Upper lobe of left lung (tissue), 6 donors: ENCODE data around the gene CHP2. TPM values are rescaled to one million over a fixed set of nuclear protein-coding genes. Genes with fewer than 3 reads are reported as not detected.
A peak's percentile ranks its signal among the peaks of the same experiment; 100 is the strongest.

Experiments
- ATAC-seq, 2 donors: fragments of 200-7000 bp; cut with Tn5 transposase; one replicate each; pipeline ENCODE4 v1.9.1; 2022; ENCODE audit warnings: mild to moderate bottlenecking in 2 of 2, moderate library complexity in 2 of 2; ENCODE audit not compliant: low FRiP score in 2 of 2
- DNase-seq, 2 donors: peaks; one replicate each; pipeline ENCODE4 v3.0.0-alpha.2; 2019 to 2020
- H3K27ac ChIP-seq, 4 donors: fragments of 200-600 bp; sonication (generic); one replicate each; pipeline ENCODE4 v1.5.1; 2016 to 2019
- H3K27me3 ChIP-seq, 4 donors: fragments of 200-600 bp; sonication (generic); one replicate each; pipeline ENCODE4 v1.5.1; 2017 to 2019
- H3K36me3 ChIP-seq, 4 donors: fragments of 200-600 bp; sonication (generic); one replicate each; pipeline ENCODE4 v1.5.1; 2016 to 2019
- H3K4me1 ChIP-seq, 4 donors: fragments of 200-600 bp; sonication (generic); one replicate each; pipeline ENCODE4 v1.5.1; 2018 to 2019
- H3K4me3 ChIP-seq, 4 donors: fragments of 200-600 bp; sonication (generic); one replicate each; pipeline ENCODE4 v1.5.1; 2017 to 2019; ENCODE audit warnings: mild to moderate bottlenecking in 2 of 4, moderate library complexity in 1 of 4
- H3K9me3 ChIP-seq, 4 donors: fragments of 200-600 bp; sonication (generic); one replicate each; pipeline ENCODE4 v1.5.1; 2018 to 2019
- CTCF ChIP-seq, 6 experiments: fragments of 450-650 bp in 4 of 6; fragments of 200-600 bp in 2 of 6; sonication (generic) in 2 of 6; IDR thresholded peaks; one replicate each; pipeline ENCODE4 v1.5.1; 2016 to 2019; ENCODE audit warnings: antibody characterized with exemption in 6 of 6
- EP300 ChIP-seq, 4 donors: sonication (generic); formaldehyde crosslinking; IDR thresholded peaks; one replicate each; pipeline ENCODE4 v1.5.1; 2017; ENCODE audit warnings: antibody characterized with exemption in 4 of 4, control low read depth in 2 of 4
- POLR2A ChIP-seq, 4 donors: fragments of 450-650 bp; IDR thresholded peaks; one replicate each; pipeline ENCODE4 v1.5.1; 2016 to 2017; ENCODE audit warnings: antibody characterized with exemption in 4 of 4, mild to moderate bottlenecking in 2 of 4
- POLR2AphosphoS5 ChIP-seq, 2 donors: sonication (generic); formaldehyde crosslinking; IDR thresholded peaks; one replicate each; pipeline ENCODE4 v1.5.1; 2017; ENCODE audit warnings: antibody characterized with exemption in 2 of 2
- WGBS, 2 donors: methylation state at CpG; one replicate each; pipeline ENCODE4 v1.1.5; 2017 to 2018; 5-methylcytosine and 5-hydroxymethylcytosine counted together
- total RNA-seq, 6 donors: library from RNA; depleted of rRNA in 4 of 6; stranded (reverse); fragments of >200 nt in 4 of 6; gene quantifications; one replicate each; pipeline versions ENCODE4 v1.1.0 to v1.2.1, GENCODE V29; 2016 to 2021
- donor health status: DM: no; HTN: no; CAD: no; lungs with moderate emphysema.
- donor health status: DM: no; HTN: yes; CAD: no; lungs with severe emphysema.

Gene CHP2
- total RNA-seq, 6 donors from 2014 or later: 0.20 to 5.2 TPM; not detected in 4

GRCh38 chr16:23771642-23772041 lies 16.8 kb downstream of the CHP2 start:
- Histone ChIP-seq H3K4me1 (no peaks in the 10 kb centered on the region), H3K9me3 (no peaks in the 10 kb centered on the region), H3K4me3 (no peak overlapping the region), H3K27ac (no peak overlapping the region), H3K36me3 (no peaks in the 10 kb centered on the region), H3K27me3 (no peaks in the 10 kb centered on the region)
- 49 to 52% methylated on average over 2 of the region's 2 CpGs for WGBS, 2 donors
- TF ChIP-seq CTCF (IDR thresholded peaks at IDR 0.05) (no peak), POLR2AphosphoS5 (IDR thresholded peaks at IDR 0.05) (no peak), POLR2A (IDR thresholded peaks at IDR 0.05) (no peak), EP300 (IDR thresholded peaks at IDR 0.05) (no peak)
- no peak for DNase-seq
- no peak for ATAC-seq

GRCh38 chr16:23773339-23773738 lies 18.5 kb downstream of the CHP2 start:
- Histone ChIP-seq H3K27me3 (no peaks in the 10 kb centered on the region), H3K4me3 (no peak overlapping the region), H3K36me3 (no peaks in the 10 kb centered on the region), H3K27ac (no peak overlapping the region), H3K4me1 (no peaks in the 10 kb centered on the region), H3K9me3 (no peaks in the 10 kb centered on the region)
- no peak for ATAC-seq
- 77 to 81% methylated on average over 2 of the region's 2 CpGs for WGBS, 2 donors
- no peak for DNase-seq
- TF ChIP-seq POLR2AphosphoS5 (IDR thresholded peaks at IDR 0.05) (no peak), POLR2A (IDR thresholded peaks at IDR 0.05) (no peak), CTCF (IDR thresholded peaks at IDR 0.05) (no peak), EP300 (IDR thresholded peaks at IDR 0.05) (no peak)

- TF ChIP-seq POLR2A (IDR thresholded peaks at IDR 0.05) (no peak), EP300 (IDR thresholded peaks at IDR 0.05) (no peak), CTCF (IDR thresholded peaks at IDR 0.05) (no peak), POLR2AphosphoS5 (IDR thresholded peaks at IDR 0.05) (no peak)
- Histone ChIP-seq H3K9me3 (no peaks in the 10 kb centered on the region), H3K36me3 (no peaks in the 10 kb centered on the region), H3K4me1 (no peaks in the 10 kb centered on the region), H3K27ac (no peak overlapping the region), H3K4me3 (no peak overlapping the region), H3K27me3 (no peaks in the 10 kb centered on the region)
- ATAC-seq: no peak
- no peak for DNase-seq
- 65 to 70% methylated on average over 1 of the region's 1 CpG for WGBS, 2 donors
Observed at GRCh38 chr16:23781176-23781575, 26.4 kb downstream of the CHP2 start.

GRCh38 chr16:23784811-23785447 lies 30.1 kb downstream of the CHP2 start:
- H3K36me3 ChIP-seq: no peaks in the 10 kb centered on the region
- no peaks in the 10 kb centered on the region for H3K27me3 ChIP-seq
- H3K4me1 ChIP-seq: no peaks in the 10 kb centered on the region
- H3K4me3 ChIP-seq: no peak overlapping the region
- ATAC-seq: peak in 1 of 2 donors; percentile 14
- no peak for DNase-seq
- H3K27ac ChIP-seq: no peak overlapping the region
- TF ChIP-seq POLR2A (IDR thresholded peaks at IDR 0.05): no peak
- TF ChIP-seq POLR2AphosphoS5 (IDR thresholded peaks at IDR 0.05): no peak
- no peak for TF ChIP-seq CTCF (IDR thresholded peaks at IDR 0.05)
- TF ChIP-seq EP300 (IDR thresholded peaks at IDR 0.05): no peak
- no peaks in the 10 kb centered on the region for H3K9me3 ChIP-seq
- 77 to 79% methylated on average over 4 of the region's 4 CpGs for WGBS, 2 donors

GRCh38 chr16:23785842-23786241 lies 31.0 kb downstream of the CHP2 start:
- H3K4me1 ChIP-seq: no peaks in the 10 kb centered on the region
- whole genome bisulfite sequencing, 2 donors: 87 to 88% methylated on average over 4 of the region's 4 CpGs
- ATAC-seq (no peak), DNase-seq (no peak)
- H3K9me3 ChIP-seq: no peaks in the 10 kb centered on the region
- no peak overlapping the region for H3K27ac ChIP-seq
- TF ChIP-seq POLR2A (IDR thresholded peaks at IDR 0.05): no peak
- no peak for TF ChIP-seq EP300 (IDR thresholded peaks at IDR 0.05)
- no peak for TF ChIP-seq CTCF (IDR thresholded peaks at IDR 0.05)
- TF ChIP-seq POLR2AphosphoS5 (IDR thresholded peaks at IDR 0.05): no peak
- no peak overlapping the region for H3K4me3 ChIP-seq
- no peaks in the 10 kb centered on the region for H3K36me3 ChIP-seq
- H3K27me3 ChIP-seq: no peaks in the 10 kb centered on the region
